K562 (cell line): ENCODE measurements around the gene MEGF11. TPM values are rescaled to one million over a fixed set of nuclear protein-coding genes. Genes with fewer than 3 reads are reported as not detected.

ENCODE experiments used
- ATAC-seq: fragments of 200-7000 bp; cut with Tn5 transposase; 3 replicates; pipeline ENCODE4 v1.9.1; 2020; ENCODE audit warnings: moderate library complexity
- BruUV-seq: library from RNA; stranded (reverse); fragments of 400-500 nt; replicated peaks from 2 replicates; lab custom pipeline; 2021; lab: Mats Ljungman, UMichigan
- CTCF ChIA-PET: fragments of 300-600 bp; formaldehyde crosslinking; extraction: SDS; loops from one replicate; lab custom pipeline; 2021; ENCODE audit warnings: low intra/inter-chr PET ratio; lab: Yijun Ruan, JAX
- POLR2A ChIA-PET: fragments of 300-600, 350-650 bp; sonication (Branson Sonifier 250); formaldehyde crosslinking; extraction: SDS; loops from one replicate; lab custom pipeline; 2021; ENCODE audit warnings: antibody characterized with exemption, inconsistent platforms; lab: Yijun Ruan, JAX
- DNase-seq, 4 experiments: peaks; one replicate each; pipeline versions ENCODE4 v3.0.0 to v3.0.0-alpha.2; 2011 to 2018; ENCODE audit warnings: low spot score in 3 of 4, mixed read lengths in 3 of 4; ENCODE audit errors: extremely low read depth in 1 of 4
- FAIRE-seq: peaks from 2 replicates; lab custom pipeline; 2011; peaks lifted over from hg19 to GRCh38; lab: Jason Lieb, UNC
- H2AFZ ChIP-seq: 2 replicates; pipeline ENCODE4 v1.6.0; 2011; ENCODE audit warnings: low read depth, low read length, control low read depth, inconsistent platforms
- H3K27ac ChIP-seq: fragments of 200-600 bp; 3 replicates; pipeline ENCODE4 v1.8.0; 2011; ENCODE audit warnings: low read depth, mild to moderate bottlenecking, control low read depth, inconsistent platforms, low read length, moderate library complexity, mixed read lengths; ENCODE audit errors: extremely low read depth
- H3K27me3 ChIP-seq, 2 experiments: fragments of 300-600 bp in 1 of 2; 2 replicates in 1 of 2; 3 replicates in 1 of 2; pipeline versions ENCODE4 v1.6.0 to v1.8.0; 2011; ENCODE audit warnings: inconsistent platforms in 2 of 2, low read length in 2 of 2, mild to moderate bottlenecking in 1 of 2, mixed read lengths in 1 of 2, moderate library complexity in 1 of 2; ENCODE audit not compliant: control insufficient read depth in 2 of 2, insufficient read depth in 2 of 2
- H3K36me3 ChIP-seq: fragments of 300-600 bp; 3 replicates; pipeline ENCODE4 v1.8.0; 2011; ENCODE audit warnings: mild to moderate bottlenecking, low read length, inconsistent platforms; ENCODE audit not compliant: control insufficient read depth, insufficient read depth
- H3K4me1 ChIP-seq, 2 experiments: fragments of 200-600 bp in 1 of 2; replicated peaks in 1 of 2; 2 replicates in 1 of 2; 3 replicates in 1 of 2; pipeline versions ENCODE4 v1.5.1 to v1.8.0; 2011; ENCODE audit warnings: inconsistent platforms in 2 of 2, low read length in 2 of 2, mild to moderate bottlenecking in 1 of 2, mixed read lengths in 1 of 2, moderate library complexity in 1 of 2; ENCODE audit not compliant: control insufficient read depth in 2 of 2, insufficient read depth in 2 of 2
- H3K4me2 ChIP-seq: 2 replicates; pipeline ENCODE4 v1.6.1; 2011; ENCODE audit warnings: low read length, control low read depth, inconsistent platforms, mixed read lengths; ENCODE audit not compliant: insufficient read depth
- H3K4me3 ChIP-seq: fragments of 200-600 bp; sonication (generic), shearing (Covaris generic); 2 replicates; pipeline ENCODE4 v1.5.1; 2016; ENCODE audit warnings: control low read depth, inconsistent platforms
- H3K79me2 ChIP-seq: fragments of 200-600 bp; 3 replicates; pipeline ENCODE4 v1.8.0; 2011; ENCODE audit warnings: low read length, inconsistent platforms; ENCODE audit not compliant: control insufficient read depth, insufficient read depth
- H3K9ac ChIP-seq, 2 experiments: 2 replicates each; pipeline versions ENCODE4 v1.6.0 to v1.6.1; 2011; ENCODE audit warnings: low read depth in 2 of 2, low read length in 2 of 2, control low read depth in 1 of 2, inconsistent platforms in 1 of 2, mild to moderate bottlenecking in 1 of 2, mixed read lengths in 1 of 2; ENCODE audit not compliant: insufficient read depth in 1 of 2
- H3K9me1 ChIP-seq: one replicate; pipeline ENCODE4 v1.6.0; 2011; ENCODE audit warnings: inconsistent platforms, mild to moderate bottlenecking, low read length, moderate library complexity; ENCODE audit not compliant: control insufficient read depth, insufficient read depth
- H3K9me3 ChIP-seq: replicated peaks from 2 replicates; pipeline ENCODE4 v1.5.1; 2011; ENCODE audit warnings: low read depth, low read length, inconsistent platforms; ENCODE audit not compliant: control insufficient read depth, insufficient read depth
- H4K20me1 ChIP-seq: replicated peaks from 2 replicates; pipeline ENCODE4 v1.6.1; 2011; ENCODE audit warnings: low read length, inconsistent platforms, mixed read lengths; ENCODE audit not compliant: control insufficient read depth, insufficient read depth
- CTCF ChIP-seq, 3 experiments: IDR thresholded peaks in 2 of 3; conservative IDR thresholded peaks in 1 of 3; 2 replicates each; pipeline ENCODE4 v1.5.1; 2011 to 2012; ENCODE audit warnings: low read length in 3 of 3, mild to moderate bottlenecking in 3 of 3, control low read depth in 2 of 3, improper control_type of control experiment in 1 of 3, inconsistent platforms in 1 of 3, low read depth in 1 of 3, mixed read lengths in 1 of 3, moderate library complexity in 1 of 3; ENCODE audit not compliant: insufficient read depth in 2 of 3
- EZH2 ChIP-seq: IDR thresholded peaks from 2 replicates; pipeline ENCODE4 v1.6.1; 2012; ENCODE audit warnings: low read depth, mild to moderate bottlenecking, inconsistent platforms, low read length, borderline replicate concordance
- NR2F6 ChIP-seq: fragments of 450-650 bp; formaldehyde crosslinking; IDR thresholded peaks from 2 replicates; pipeline ENCODE4 v1.4.0; 2020; ENCODE audit warnings: mild to moderate bottlenecking
- RAD51 ChIP-seq: fragments of 450-650 bp; IDR thresholded peaks from 2 replicates; pipeline ENCODE4 v1.7.1; 2016; ENCODE audit warnings: low read depth, mild to moderate bottlenecking, borderline replicate concordance
- ZFX ChIP-seq: sonication (generic); formaldehyde crosslinking; IDR thresholded peaks from 2 replicates; pipeline ENCODE4 v1.8.0; 2022; ENCODE audit warnings: mild to moderate bottlenecking, missing genetic modification reagents, moderate library complexity
- WGBS: fragments of 100-300 bp; shearing (Covaris generic); methylation state at CpG from one replicate; pipeline ENCODE4 v1.1.6; 2016; ENCODE audit warnings: low coverage, mixed read lengths; ENCODE audit not compliant: insufficient coverage; ENCODE audit errors: missing lambda C conversion rate; 5-methylcytosine and 5-hydroxymethylcytosine counted together
- in situ Hi-C: fragments of 300-500 bp; cut with MboI; formaldehyde crosslinking; loops from 4 replicates; pipeline ENCODE4 v1.15.0; 2018; ENCODE audit warnings: inconsistent platforms, mixed read lengths
- intact Hi-C: fragments of 100-400 bp; cut with micrococcal nuclease; formaldehyde crosslinking; loops from 2 replicates; pipeline ENCODE4 v1.14.2; 2022
- polyA plus RNA-seq, 8 experiments: library from polyadenylated mRNA; depleted of rRNA in 4 of 8; stranded (reverse) in 5 of 8; unstranded in 3 of 8; fragments of >200 nt; fragmentation: Nextera tagmentation in 2 of 8; fragmentation: Illumina TruSeq in 1 of 8; extraction: Ambion mirVana in 2 of 8; extraction: Trizol in 1 of 8; gene quantifications; 2 replicates each; pipeline versions ENCODE4 v1.2.1 to v1.2.3, GENCODE V29; 2011 to 2014; ENCODE audit warnings: inconsistent platforms in 1 of 8, missing spikeins in 1 of 8
- total RNA-seq, 7 experiments: library from RNA; depleted of rRNA in 6 of 7; stranded (reverse); fragments of >200 nt in 6 of 7; fragmentation: Illumina TruSeq in 2 of 7; extraction: Trizol in 2 of 7; gene quantifications; 2 replicates each; pipeline versions ENCODE4 v1.2.1 to v1.2.3, GENCODE V29; 2011 to 2021; ENCODE audit warnings: low replicate concordance in 1 of 7
- TF ChIP-seq, protein P1 (sequence below): fragments of 250-450 bp; sonication (Bioruptor Pico); IDR thresholded peaks from 2 replicates; pipeline ENCODE4 v1.8.0; 2021; ENCODE audit warnings: mild to moderate bottlenecking, moderate library complexity
- TF ChIP-seq, protein P2 (sequence below), 2 experiments: fragments of 450-650 bp; formaldehyde crosslinking in 1 of 2; IDR thresholded peaks; 2 replicates each; pipeline versions ENCODE4 v1.4.0 to v1.6.1; 2014 to 2020; ENCODE audit warnings: mild to moderate bottlenecking in 2 of 2, borderline replicate concordance in 1 of 2, low read depth in 1 of 2

The MEGF11 gene
- total and polyA plus RNA-seq, 9 of the 15 experiments (the other 6 are each of a cell fraction or from before 2014, with no cell fraction given), result 0.06 to 0.23 (median 0.20) TPM; not detected in 6

DNA sequence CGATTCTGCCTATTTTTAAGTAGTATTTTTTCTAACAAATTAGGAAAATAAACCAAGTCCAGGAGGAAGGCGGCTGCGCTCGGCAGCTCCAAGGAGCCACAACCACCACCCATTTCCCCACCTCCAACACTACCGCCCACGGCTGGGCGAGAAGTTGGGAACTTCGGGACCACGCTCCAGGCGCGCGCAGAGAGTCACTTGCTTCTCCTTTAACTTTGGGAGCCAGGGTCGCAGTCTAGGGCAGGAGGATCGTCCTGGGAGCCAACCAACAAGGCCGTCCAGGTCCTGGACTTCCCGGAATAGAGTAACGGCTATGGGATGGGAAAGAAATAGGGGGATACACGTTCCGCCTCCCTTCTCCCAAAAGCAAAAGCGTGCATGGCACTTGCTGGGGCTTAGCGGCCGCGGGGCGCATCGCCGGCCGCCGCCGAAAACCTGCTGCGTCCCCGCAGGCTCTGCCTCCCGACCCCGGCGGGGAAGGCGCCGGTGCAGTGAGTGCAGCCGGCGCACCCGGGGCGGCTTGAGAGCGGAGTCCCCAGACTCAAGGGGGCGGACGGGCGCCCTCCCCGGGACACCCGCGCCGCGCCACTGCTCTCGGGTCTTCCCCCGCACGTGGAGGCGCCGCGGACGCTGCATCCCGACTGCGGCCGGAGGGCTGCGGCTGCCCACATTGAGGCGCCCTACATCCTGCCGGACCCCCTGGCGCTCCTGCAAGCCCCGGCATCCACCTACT is 699 bp downstream of the MEGF11 start:
- FAIRE-seq, result no peak
- ChIA-PET CTCF (interaction anchor here (1.1 to 1.8 kb wide), 2 partner anchors 35 to 245 kb away, joined by 4 to 9 read pairs; partner anchors contain the start of gene SNAPC5), POLR2A (interaction anchor here (0.6 to 0.9 kb wide), 3 partner anchors 9 to 342 kb away, joined by 3 to 4 read pairs (median 3); no protein-coding TSS in a partner anchor)
- peaks cover 52 to 70% of the 10 kb centered on the region in 2 experiments for H3K27me3 ChIP-seq
- 16% methylated on average over 51 of the region's 64 CpGs for WGBS
- H3K9me3 ChIP-seq, result no peaks in the 10 kb centered on the region
- ATAC-seq, result peak; percentile 36
- H3K27ac ChIP-seq, result no peak overlapping the region
- BruUV-seq, result no TSS peak
- H3K4me1 ChIP-seq, result peaks cover 3 to 23% of the 10 kb centered on the region in 2 experiments; a peak in 3 of 5 replicates
- no peak overlapping the region for H3K9ac ChIP-seq
- H3K4me3 ChIP-seq, result 0 out of 2 replicates have a peak overlapping the region, but pooled peaks have one; percentile 6
- intact Hi-C loops (loop anchor here (5.0 kb wide), 1 partner anchor 34 kb away; no protein-coding TSS in a partner anchor), in situ Hi-C loops (no loop called here)
- H3K79me2 ChIP-seq, result no peaks in the 10 kb centered on the region
- H3K36me3 ChIP-seq, result no peaks in the 10 kb centered on the region
- H3K9me1 ChIP-seq, result no peaks in the 10 kb centered on the region
- DNase-seq, result peak in 2 of 4 experiments; percentile 23 to 31
- peaks cover 15% of the 10 kb centered on the region; the same call in 1 of the 2 replicates for H4K20me1 ChIP-seq
- peak overlapping the region; percentile 60 for H3K4me2 ChIP-seq
- H2AFZ ChIP-seq, result peak overlapping the region; percentile 51; the same call in 1 of the 2 replicates
- 0 out of 6 replicates have a peak, but pooled peaks of 1 of the 3 experiments have one; percentile 30 for TF ChIP-seq CTCF (IDR thresholded peaks at IDR 0.05 in 2 of 3, conservative IDR thresholded peaks at IDR 0.05 in 1 of 3; ENCODE audit: insufficient read depth in 2 of 3, low read depth in 1 of 3, low read length in 3 of 3)
- TF ChIP-seq, protein P1, sequence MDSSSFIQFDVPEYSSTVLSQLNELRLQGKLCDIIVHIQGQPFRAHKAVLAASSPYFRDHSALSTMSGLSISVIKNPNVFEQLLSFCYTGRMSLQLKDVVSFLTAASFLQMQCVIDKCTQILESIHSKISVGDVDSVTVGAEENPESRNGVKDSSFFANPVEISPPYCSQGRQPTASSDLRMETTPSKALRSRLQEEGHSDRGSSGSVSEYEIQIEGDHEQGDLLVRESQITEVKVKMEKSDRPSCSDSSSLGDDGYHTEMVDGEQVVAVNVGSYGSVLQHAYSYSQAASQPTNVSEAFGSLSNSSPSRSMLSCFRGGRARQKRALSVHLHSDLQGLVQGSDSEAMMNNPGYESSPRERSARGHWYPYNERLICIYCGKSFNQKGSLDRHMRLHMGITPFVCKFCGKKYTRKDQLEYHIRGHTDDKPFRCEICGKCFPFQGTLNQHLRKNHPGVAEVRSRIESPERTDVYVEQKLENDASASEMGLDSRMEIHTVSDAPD (CRISPR knock-in tag), result no peak
- TF ChIP-seq, protein P2, sequence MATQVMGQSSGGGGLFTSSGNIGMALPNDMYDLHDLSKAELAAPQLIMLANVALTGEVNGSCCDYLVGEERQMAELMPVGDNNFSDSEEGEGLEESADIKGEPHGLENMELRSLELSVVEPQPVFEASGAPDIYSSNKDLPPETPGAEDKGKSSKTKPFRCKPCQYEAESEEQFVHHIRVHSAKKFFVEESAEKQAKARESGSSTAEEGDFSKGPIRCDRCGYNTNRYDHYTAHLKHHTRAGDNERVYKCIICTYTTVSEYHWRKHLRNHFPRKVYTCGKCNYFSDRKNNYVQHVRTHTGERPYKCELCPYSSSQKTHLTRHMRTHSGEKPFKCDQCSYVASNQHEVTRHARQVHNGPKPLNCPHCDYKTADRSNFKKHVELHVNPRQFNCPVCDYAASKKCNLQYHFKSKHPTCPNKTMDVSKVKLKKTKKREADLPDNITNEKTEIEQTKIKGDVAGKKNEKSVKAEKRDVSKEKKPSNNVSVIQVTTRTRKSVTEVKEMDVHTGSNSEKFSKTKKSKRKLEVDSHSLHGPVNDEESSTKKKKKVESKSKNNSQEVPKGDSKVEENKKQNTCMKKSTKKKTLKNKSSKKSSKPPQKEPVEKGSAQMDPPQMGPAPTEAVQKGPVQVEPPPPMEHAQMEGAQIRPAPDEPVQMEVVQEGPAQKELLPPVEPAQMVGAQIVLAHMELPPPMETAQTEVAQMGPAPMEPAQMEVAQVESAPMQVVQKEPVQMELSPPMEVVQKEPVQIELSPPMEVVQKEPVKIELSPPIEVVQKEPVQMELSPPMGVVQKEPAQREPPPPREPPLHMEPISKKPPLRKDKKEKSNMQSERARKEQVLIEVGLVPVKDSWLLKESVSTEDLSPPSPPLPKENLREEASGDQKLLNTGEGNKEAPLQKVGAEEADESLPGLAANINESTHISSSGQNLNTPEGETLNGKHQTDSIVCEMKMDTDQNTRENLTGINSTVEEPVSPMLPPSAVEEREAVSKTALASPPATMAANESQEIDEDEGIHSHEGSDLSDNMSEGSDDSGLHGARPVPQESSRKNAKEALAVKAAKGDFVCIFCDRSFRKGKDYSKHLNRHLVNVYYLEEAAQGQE (IDR thresholded peaks at IDR 0.05; ENCODE audit: borderline replicate concordance), result 0 out of 2 replicates have a peak, but pooled peaks have one; percentile 0
- TF ChIP-seq, protein P2 (CRISPR knock-in tag; IDR thresholded peaks at IDR 0.05; ENCODE audit: low read depth), result no peak
- TF ChIP-seq EZH2, result peak; percentile 94; the same call in 1 of the 2 replicates
- TF ChIP-seq RAD51, result no peak
- TF ChIP-seq ZFX (CRISPR knock-in tag), result no peak
- no peak for TF ChIP-seq NR2F6 (CRISPR knock-in tag)
